ENCODE data around the gene MOBP.

DNA sequence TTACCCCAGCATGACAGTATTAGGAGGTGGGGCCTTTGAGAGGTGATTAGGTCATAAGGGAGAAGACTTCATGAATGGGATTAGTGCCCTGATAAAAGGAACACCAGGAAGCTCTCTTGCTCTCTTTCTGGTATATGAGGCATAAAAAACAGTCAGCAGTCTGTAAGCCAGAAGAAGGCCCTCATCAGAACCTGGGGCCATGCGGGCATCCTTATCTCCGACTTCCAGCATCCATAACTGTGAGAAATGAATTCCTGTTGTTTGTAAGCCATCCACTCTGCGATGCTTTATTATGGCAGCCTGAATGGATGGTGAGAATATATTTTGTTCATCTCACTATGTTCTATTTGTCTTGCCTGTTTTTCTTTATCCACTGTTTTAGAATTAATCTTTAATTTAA is 17.7 kb upstream of the MOBP start:
- TF ChIP-seq FOXA1 (IDR thresholded peaks at IDR 0.05) (no peak), ELF4 (IDR thresholded peaks at IDR 0.05) (no peak), SP1 (IDR thresholded peaks at IDR 0.05) (no peak)
